Measurements from ENCODE around the gene APEH. TPM values are rescaled to one million over a fixed set of nuclear protein-coding genes. Genes with fewer than 3 reads are reported as not detected.
A peak's percentile ranks its signal among the peaks of the same experiment; 100 is the strongest.

Gene APEH
- polyA plus RNA-seq, 1 donor: 84.3 TPM

- Histone ChIP-seq H3K4me1 (ENCODE audit: control insufficient read depth, insufficient read depth, low read length) (no peaks in the 10 kb centered on the region), H3K27ac (ENCODE audit: low read length) (no peak overlapping the region), H3K27me3 (ENCODE audit: control insufficient read depth, insufficient read depth, low read length) (no peaks in the 10 kb centered on the region), H3K36me3 (ENCODE audit: control insufficient read depth, insufficient read depth, low read length) (peaks cover 84% of the 10 kb centered on the region), H3K9me3 (ENCODE audit: control insufficient read depth, low read depth, low read length) (no peaks in the 10 kb centered on the region), H3K4me3 (ENCODE audit: low read length) (no peak overlapping the region)
- no CpG with 5 or more reads among the region's 13 CpGs for WGBS (ENCODE audit: insufficient coverage, low lambda C conversion rate)
- DNase-seq: no peak
Observed at GRCh38 chr3:49700453-49701128, 26.4 kb downstream of the APEH start.

DNA sequence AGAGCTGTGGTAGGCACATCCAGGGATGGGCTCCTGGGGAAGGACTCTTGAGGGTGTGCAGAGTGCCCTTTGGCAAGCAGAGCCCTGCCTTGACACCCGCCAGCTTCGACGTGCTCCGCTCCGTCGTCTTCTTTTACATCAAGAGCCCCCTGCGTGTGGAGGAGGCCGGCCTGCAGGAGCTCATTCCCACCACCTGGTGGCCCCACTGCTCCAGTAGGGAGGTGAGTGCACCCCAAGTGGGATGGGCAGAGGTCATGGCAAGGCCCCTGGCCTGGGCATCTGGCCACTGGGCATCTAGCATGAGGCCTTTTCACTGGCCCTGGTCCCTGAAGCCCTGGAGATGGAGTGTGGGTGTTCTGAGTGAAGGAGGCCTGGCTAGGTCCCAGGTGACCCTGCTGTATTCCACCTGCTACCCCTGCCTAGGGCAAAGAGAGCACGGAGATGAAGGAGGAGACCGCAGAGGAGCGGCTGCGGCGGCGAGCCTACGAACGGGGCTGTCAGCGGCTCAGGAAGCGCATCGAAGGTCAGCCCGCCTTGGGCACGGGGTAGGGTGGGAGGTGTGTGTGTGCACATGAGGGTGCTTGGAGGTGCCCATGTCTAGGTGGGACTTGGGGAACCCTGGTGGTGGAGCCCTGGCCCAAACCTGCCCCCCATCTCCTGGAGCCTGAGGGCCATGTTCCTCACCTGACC lies 27.4 kb downstream of the APEH start:
- Histone ChIP-seq H3K27ac (ENCODE audit: low read length) (no peak overlapping the region), H3K4me3 (ENCODE audit: low read length) (no peak overlapping the region), H3K36me3 (ENCODE audit: control insufficient read depth, insufficient read depth, low read length) (peaks cover 93% of the 10 kb centered on the region), H3K27me3 (ENCODE audit: control insufficient read depth, insufficient read depth, low read length) (no peaks in the 10 kb centered on the region), H3K9me3 (ENCODE audit: control insufficient read depth, low read depth, low read length) (no peaks in the 10 kb centered on the region), H3K4me1 (ENCODE audit: control insufficient read depth, insufficient read depth, low read length) (no peaks in the 10 kb centered on the region)
- no peak for DNase-seq
- no CpG with 5 or more reads among the region's 21 CpGs for WGBS (ENCODE audit: insufficient coverage, low lambda C conversion rate)

- H3K9me3 ChIP-seq (ENCODE audit: control insufficient read depth, low read depth, low read length): no peaks in the 10 kb centered on the region
- no peaks in the 10 kb centered on the region for H3K27me3 ChIP-seq (ENCODE audit: control insufficient read depth, insufficient read depth, low read length)
- H3K36me3 ChIP-seq (ENCODE audit: control insufficient read depth, insufficient read depth, low read length): peaks cover 88% of the 10 kb centered on the region
- no peak overlapping the region for H3K27ac ChIP-seq (ENCODE audit: low read length)
- DNase-seq: no peak
- H3K4me3 ChIP-seq (ENCODE audit: low read length): no peak overlapping the region
- no peaks in the 10 kb centered on the region for H3K4me1 ChIP-seq (ENCODE audit: control insufficient read depth, insufficient read depth, low read length)
- WGBS (ENCODE audit: insufficient coverage, low lambda C conversion rate): no CpG with 5 or more reads among the region's 11 CpGs
Observed at GRCh38 chr3:49702672-49703071, 28.5 kb downstream of the APEH start.

DNA sequence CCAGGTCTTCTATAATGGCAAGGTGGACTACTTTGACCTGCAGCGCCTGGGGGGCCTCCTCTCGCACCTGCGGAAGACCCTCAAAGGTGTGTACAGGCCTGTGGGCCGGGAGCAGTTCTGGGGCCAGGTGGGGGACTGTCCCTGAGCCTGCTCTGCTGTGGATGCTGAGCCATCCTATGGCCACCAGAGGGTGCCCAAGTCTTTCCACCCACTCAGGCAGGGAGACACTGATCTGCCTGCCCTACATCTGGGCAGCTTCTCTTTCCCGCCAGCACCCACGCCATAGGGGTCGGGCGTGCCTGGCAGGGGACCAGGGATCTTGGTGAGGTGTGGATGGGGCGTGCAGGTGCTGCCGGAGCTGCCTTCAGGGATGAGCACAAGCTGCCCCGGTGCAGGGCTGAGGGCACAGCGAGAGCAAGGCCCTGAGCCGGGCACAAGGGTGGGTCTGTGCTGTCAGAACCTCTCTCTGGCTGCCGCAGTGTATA lies 29.3 kb downstream of the APEH start:
- H3K27ac ChIP-seq (ENCODE audit: low read length): no peak overlapping the region
- peaks cover 86% of the 10 kb centered on the region for H3K36me3 ChIP-seq (ENCODE audit: control insufficient read depth, insufficient read depth, low read length)
- H3K9me3 ChIP-seq (ENCODE audit: control insufficient read depth, low read depth, low read length): no peaks in the 10 kb centered on the region
- H3K27me3 ChIP-seq (ENCODE audit: control insufficient read depth, insufficient read depth, low read length): no peaks in the 10 kb centered on the region
- WGBS (ENCODE audit: insufficient coverage, low lambda C conversion rate): no CpG with 5 or more reads among the region's 14 CpGs
- no peaks in the 10 kb centered on the region for H3K4me1 ChIP-seq (ENCODE audit: control insufficient read depth, insufficient read depth, low read length)
- peak in 1 of 2 donors; percentile 46 for DNase-seq
- H3K4me3 ChIP-seq (ENCODE audit: low read length): no peak overlapping the region

- Histone ChIP-seq H3K36me3 (ENCODE audit: control insufficient read depth, insufficient read depth, low read length) (peaks cover 81% of the 10 kb centered on the region), H3K4me3 (ENCODE audit: low read length) (no peak overlapping the region)
Observed at GRCh38 chr3:49703956-49704355, 29.8 kb downstream of the APEH start.

GRCh38 chr3:49704629-49705028 lies 30.5 kb downstream of the APEH start:
- no CpG with 5 or more reads among the region's 8 CpGs for WGBS (ENCODE audit: insufficient coverage, low lambda C conversion rate)
- no peak for DNase-seq
- H3K36me3 ChIP-seq (ENCODE audit: control insufficient read depth, insufficient read depth, low read length): peaks cover 76% of the 10 kb centered on the region
- no peaks in the 10 kb centered on the region for H3K9me3 ChIP-seq (ENCODE audit: control insufficient read depth, low read depth, low read length)
- no peaks in the 10 kb centered on the region for H3K4me1 ChIP-seq (ENCODE audit: control insufficient read depth, insufficient read depth, low read length)
- no peak overlapping the region for H3K4me3 ChIP-seq (ENCODE audit: low read length)
- no peaks in the 10 kb centered on the region for H3K27me3 ChIP-seq (ENCODE audit: control insufficient read depth, insufficient read depth, low read length)
- H3K27ac ChIP-seq (ENCODE audit: low read length): no peak overlapping the region

More at GRCh38 chr3:49703956-49704355, 29.8 kb downstream of the APEH start:
- H3K27me3 ChIP-seq (ENCODE audit: control insufficient read depth, insufficient read depth, low read length): no peaks in the 10 kb centered on the region
- no CpG with 5 or more reads among the region's 7 CpGs for WGBS (ENCODE audit: insufficient coverage, low lambda C conversion rate)
- H3K27ac ChIP-seq (ENCODE audit: low read length): no peak overlapping the region
- DNase-seq: no peak
- no peaks in the 10 kb centered on the region for H3K9me3 ChIP-seq (ENCODE audit: control insufficient read depth, low read depth, low read length)
- no peaks in the 10 kb centered on the region for H3K4me1 ChIP-seq (ENCODE audit: control insufficient read depth, insufficient read depth, low read length)

- Histone ChIP-seq H3K4me3 (ENCODE audit: low read length) (no peak overlapping the region), H3K9me3 (ENCODE audit: control insufficient read depth, low read depth, low read length) (no peaks in the 10 kb centered on the region), H3K36me3 (ENCODE audit: control insufficient read depth, insufficient read depth, low read length) (peaks cover 67% of the 10 kb centered on the region), H3K27ac (ENCODE audit: low read length) (no peak overlapping the region), H3K4me1 (ENCODE audit: control insufficient read depth, insufficient read depth, low read length) (no peaks in the 10 kb centered on the region), H3K27me3 (ENCODE audit: control insufficient read depth, insufficient read depth, low read length) (no peaks in the 10 kb centered on the region)
- 100% methylated on average over 1 of the region's 17 CpGs for WGBS (ENCODE audit: insufficient coverage, low lambda C conversion rate)
- DNase-seq: no peak
Observed at GRCh38 chr3:49705390-49705960, 31.3 kb downstream of the APEH start.

GRCh38 chr3:49706456-49707112 lies 32.4 kb downstream of the APEH start:
- Histone ChIP-seq H3K27me3 (ENCODE audit: control insufficient read depth, insufficient read depth, low read length) (no peaks in the 10 kb centered on the region), H3K9me3 (ENCODE audit: control insufficient read depth, low read depth, low read length) (no peaks in the 10 kb centered on the region), H3K36me3 (ENCODE audit: control insufficient read depth, insufficient read depth, low read length) (peaks cover 62% of the 10 kb centered on the region), H3K4me1 (ENCODE audit: control insufficient read depth, insufficient read depth, low read length) (no peaks in the 10 kb centered on the region), H3K27ac (ENCODE audit: low read length) (no peak overlapping the region), H3K4me3 (ENCODE audit: low read length) (no peak overlapping the region)
- no CpG with 5 or more reads among the region's 9 CpGs for WGBS (ENCODE audit: insufficient coverage, low lambda C conversion rate)
- DNase-seq: no peak

DNA sequence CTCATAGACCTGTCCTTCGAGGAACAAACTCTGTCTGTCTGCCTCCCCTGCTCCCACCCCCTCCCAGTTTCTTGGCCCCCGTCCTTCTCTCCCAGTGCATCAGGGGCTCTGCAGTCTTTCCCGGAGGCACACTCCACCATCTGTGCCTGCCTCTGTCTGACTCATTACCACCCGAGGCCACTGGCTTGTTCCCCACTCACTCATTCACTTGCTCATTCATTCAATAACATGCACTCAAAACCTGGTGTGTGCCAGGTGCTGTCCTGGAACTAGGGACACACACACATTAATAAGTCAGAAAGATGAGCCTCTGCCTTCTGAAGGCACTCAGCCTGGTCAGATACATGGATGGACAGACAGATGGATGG lies 32.9 kb downstream of the APEH start:
- H3K4me3 ChIP-seq (ENCODE audit: low read length): no peak overlapping the region
- no peak for DNase-seq
- H3K27me3 ChIP-seq (ENCODE audit: control insufficient read depth, insufficient read depth, low read length): no peaks in the 10 kb centered on the region
- no peaks in the 10 kb centered on the region for H3K4me1 ChIP-seq (ENCODE audit: control insufficient read depth, insufficient read depth, low read length)
- peaks cover 59% of the 10 kb centered on the region for H3K36me3 ChIP-seq (ENCODE audit: control insufficient read depth, insufficient read depth, low read length)
- H3K27ac ChIP-seq (ENCODE audit: low read length): no peak overlapping the region
- no peaks in the 10 kb centered on the region for H3K9me3 ChIP-seq (ENCODE audit: control insufficient read depth, low read depth, low read length)
- WGBS (ENCODE audit: insufficient coverage, low lambda C conversion rate): no CpG with 5 or more reads among the region's 4 CpGs

GRCh38 chr3:49709852-49710251 lies 35.7 kb downstream of the APEH start:
- Histone ChIP-seq H3K4me1 (ENCODE audit: control insufficient read depth, insufficient read depth, low read length) (peaks cover 2% of the 10 kb centered on the region), H3K36me3 (ENCODE audit: control insufficient read depth, insufficient read depth, low read length) (peaks cover 58% of the 10 kb centered on the region), H3K27ac (ENCODE audit: low read length) (no peak overlapping the region), H3K4me3 (ENCODE audit: low read length) (no peak overlapping the region), H3K27me3 (ENCODE audit: control insufficient read depth, insufficient read depth, low read length) (no peaks in the 10 kb centered on the region), H3K9me3 (ENCODE audit: control insufficient read depth, low read depth, low read length) (no peaks in the 10 kb centered on the region)
- DNase-seq: no peak
- WGBS (ENCODE audit: insufficient coverage, low lambda C conversion rate): no CpG with 5 or more reads among the region's 8 CpGs
